ENCODE data around the gene KIF13A.
"Not testable (repeated sequence)": the region's sequence is repeated elsewhere in the genome, so short reads cannot be mapped to it uniquely, and the experiment has no call there.

The KIF13A gene

DNA sequence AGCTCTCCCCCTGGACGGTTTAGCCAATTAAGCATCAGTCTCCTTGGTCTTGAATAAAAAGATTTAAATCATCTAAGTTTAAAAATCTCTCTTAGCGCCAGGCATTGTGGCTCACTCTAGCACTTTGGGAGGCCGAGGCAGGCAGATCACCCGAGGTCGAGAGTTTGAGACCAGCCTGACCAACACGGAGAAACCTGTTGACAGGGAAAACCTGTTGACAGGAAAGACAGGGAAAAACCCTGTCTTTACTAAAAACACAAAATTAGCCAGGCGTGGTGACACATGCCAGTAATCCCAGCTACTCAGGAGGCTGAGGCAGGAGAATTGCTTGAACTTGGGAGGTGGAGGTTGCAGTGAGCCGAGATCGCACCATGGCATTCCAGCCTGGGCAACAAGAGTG lies 97.7 kb downstream of the KIF13A start:
- not testable (repeated sequence) for H3K4me3 ChIP-seq (ENCODE audit: low read length); H3K27me3 ChIP-seq (ENCODE audit: insufficient read depth, low read length); H3K4me1 ChIP-seq (ENCODE audit: insufficient read depth, low read length); H2AFZ ChIP-seq (ENCODE audit: low read depth, low read length)
- Histone ChIP-seq H3K9me3 (ENCODE audit: low read length) (peaks cover 21% of the 10 kb centered on the region), H3K36me3 (ENCODE audit: insufficient read depth, low read length) (peaks cover 13% of the 10 kb centered on the region)

DNA sequence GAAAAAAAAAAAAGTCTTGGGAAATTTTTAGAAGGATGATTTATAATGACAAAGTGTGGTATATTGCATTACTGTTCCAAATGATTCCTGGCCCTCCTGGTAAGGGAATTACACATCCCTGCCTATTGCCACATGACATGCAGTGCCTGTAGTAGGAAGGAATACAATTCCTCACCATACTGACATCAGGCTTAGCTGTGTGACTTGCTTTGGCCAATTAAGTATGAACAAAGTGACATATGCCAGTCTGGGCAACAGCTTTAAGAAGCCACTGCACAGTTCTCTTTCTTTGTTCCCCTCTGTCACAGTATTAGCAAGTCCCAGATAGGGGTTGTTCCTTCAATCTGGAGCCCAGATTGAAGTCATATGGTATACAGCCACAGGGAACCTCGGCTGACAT lies 100.5 kb downstream of the KIF13A start:
- H3K9me3 ChIP-seq (ENCODE audit: low read length), result no peaks in the 10 kb centered on the region
- no peaks in the 10 kb centered on the region for H3K36me3 ChIP-seq (ENCODE audit: insufficient read depth, low read length)
- no peaks in the 10 kb centered on the region for H3K27me3 ChIP-seq (ENCODE audit: insufficient read depth, low read length)
- no peaks in the 10 kb centered on the region for H3K4me1 ChIP-seq (ENCODE audit: insufficient read depth, low read length)
- no peak overlapping the region for H3K4me3 ChIP-seq (ENCODE audit: low read length)
- H2AFZ ChIP-seq (ENCODE audit: low read depth, low read length), result no peak overlapping the region

DNA sequence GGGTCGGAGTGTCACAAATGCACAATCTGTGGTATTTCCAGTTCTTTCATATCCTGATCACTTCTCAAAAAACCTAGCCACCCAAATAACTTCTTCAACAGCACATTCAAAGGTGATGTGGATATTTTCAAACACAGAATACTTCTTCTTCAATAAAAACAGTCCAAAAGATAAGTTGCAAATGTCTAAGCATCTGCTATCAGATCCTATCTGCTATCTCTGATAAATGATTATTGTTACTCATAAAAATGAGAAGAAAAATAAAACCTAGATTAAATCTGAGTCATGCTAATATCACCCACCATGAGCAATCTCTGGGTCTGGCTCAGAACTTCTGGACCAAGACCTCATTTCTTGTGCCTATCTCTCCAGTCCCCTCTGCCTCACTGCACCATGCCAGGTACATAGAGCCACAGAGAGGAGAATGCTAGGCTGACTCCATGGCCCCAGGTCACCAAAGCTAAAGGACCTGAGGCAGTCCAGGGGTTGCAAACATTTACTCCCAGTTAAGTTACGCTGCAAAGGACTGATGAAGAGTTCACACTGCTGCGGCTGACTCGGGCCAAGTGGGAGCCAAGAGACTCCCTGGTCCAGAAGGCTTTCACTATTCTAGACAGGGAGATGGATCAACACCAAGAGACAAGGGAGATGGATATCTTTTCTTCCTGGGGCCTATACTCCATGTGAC lies 101.4 kb downstream of the KIF13A start:
- H3K9me3 ChIP-seq (ENCODE audit: low read length), result no peaks in the 10 kb centered on the region
- no peak overlapping the region for H2AFZ ChIP-seq (ENCODE audit: low read depth, low read length)
- H3K4me1 ChIP-seq (ENCODE audit: insufficient read depth, low read length), result no peaks in the 10 kb centered on the region
- no peaks in the 10 kb centered on the region for H3K27me3 ChIP-seq (ENCODE audit: insufficient read depth, low read length)
- no peaks in the 10 kb centered on the region for H3K36me3 ChIP-seq (ENCODE audit: insufficient read depth, low read length)
- no peak overlapping the region for H3K4me3 ChIP-seq (ENCODE audit: low read length)

DNA sequence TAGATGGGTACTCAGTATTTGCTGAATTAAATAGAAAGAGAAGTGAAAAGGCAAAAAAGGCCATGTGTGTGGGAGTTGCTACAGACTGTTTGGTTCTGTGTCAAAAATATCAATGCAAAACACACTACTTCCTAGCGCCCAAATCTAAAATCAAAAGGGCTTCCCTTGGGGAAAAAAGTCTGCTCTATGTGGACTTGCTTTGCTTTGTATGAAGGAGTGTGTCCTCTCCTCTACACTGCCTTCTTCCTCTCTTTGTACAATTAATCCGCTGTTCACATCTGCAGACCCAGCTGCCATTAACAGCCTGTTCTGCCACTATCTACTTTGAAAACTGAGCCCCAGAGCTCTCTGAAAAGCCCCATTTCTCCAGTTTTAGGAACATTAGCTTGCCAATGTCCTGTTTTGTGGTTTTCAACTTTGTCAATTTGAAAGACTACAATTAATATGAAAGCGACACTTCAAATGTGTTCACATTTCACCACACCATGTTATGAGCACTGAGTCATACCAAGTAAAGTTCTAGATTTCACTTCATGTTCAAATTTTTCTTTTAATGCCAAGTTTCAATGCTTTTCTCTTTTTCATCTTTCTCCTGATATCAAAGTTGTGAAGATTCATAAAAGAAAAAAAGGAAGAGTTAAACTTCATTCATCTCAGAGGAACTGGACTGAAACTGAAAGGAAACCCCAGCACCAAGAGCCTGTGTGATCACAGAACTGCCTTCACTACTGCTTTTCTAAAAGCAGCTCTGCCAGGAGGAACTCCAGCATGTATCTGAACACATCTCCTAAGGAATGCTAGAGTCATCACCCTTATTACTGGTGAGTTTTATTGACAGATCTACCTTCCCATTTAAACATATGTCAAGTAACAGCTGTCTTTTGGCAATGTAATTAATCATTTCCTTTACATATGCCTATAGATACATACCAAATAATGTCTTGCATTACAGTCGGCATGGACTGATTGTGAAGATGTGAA lies 102.6 kb downstream of the KIF13A start:
- Histone ChIP-seq H3K27me3 (ENCODE audit: insufficient read depth, low read length) (no peaks in the 10 kb centered on the region), H3K9me3 (ENCODE audit: low read length) (no peaks in the 10 kb centered on the region), H2AFZ (ENCODE audit: low read depth, low read length) (no peak overlapping the region), H3K36me3 (ENCODE audit: insufficient read depth, low read length) (no peaks in the 10 kb centered on the region), H3K4me3 (ENCODE audit: low read length) (no peak overlapping the region), H3K4me1 (ENCODE audit: insufficient read depth, low read length) (no peaks in the 10 kb centered on the region)

DNA sequence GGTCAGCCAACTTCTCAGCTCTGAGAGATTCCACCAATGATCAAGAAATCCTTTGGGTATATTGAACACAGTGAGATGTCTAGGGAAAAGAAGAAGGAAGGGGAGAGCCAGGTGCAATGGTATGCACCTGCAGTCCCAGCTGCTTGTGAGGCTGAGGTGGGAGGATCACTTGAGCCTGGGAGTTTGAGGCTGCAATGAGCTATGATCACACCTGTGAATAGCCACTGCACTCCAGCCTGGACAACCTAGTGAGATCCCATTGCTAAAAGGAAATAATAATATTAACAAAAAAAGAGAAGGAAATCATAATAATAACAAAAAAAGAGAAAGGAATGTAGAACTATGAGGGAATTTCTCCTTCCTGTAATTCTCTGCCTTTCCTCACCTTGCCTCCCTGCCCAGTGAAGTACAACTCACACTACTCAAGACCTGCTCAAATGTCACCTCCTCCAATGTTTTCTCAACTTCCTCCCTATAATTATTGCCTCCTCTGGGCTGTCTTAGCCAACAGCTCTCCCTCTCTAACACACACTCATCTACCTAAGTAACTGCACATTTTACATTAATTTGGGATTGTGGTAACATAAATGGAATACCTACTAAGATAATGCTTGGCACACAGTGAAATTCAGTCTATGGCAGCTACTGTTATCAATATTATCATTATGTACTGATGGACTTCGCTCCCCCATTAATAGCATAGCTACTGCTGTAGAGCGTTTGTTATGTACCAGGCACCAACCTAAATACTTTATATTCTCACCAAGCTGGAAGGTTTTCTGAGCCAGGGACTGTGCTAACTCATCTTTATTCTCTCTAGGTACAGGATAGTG lies 103.6 kb downstream of the KIF13A start:
- no peaks in the 10 kb centered on the region for H3K4me1 ChIP-seq (ENCODE audit: insufficient read depth, low read length)
- no peak overlapping the region for H3K4me3 ChIP-seq (ENCODE audit: low read length)
- no peaks in the 10 kb centered on the region for H3K27me3 ChIP-seq (ENCODE audit: insufficient read depth, low read length)
- H2AFZ ChIP-seq (ENCODE audit: low read depth, low read length), result no peak overlapping the region
- no peaks in the 10 kb centered on the region for H3K9me3 ChIP-seq (ENCODE audit: low read length)
- H3K36me3 ChIP-seq (ENCODE audit: insufficient read depth, low read length), result no peaks in the 10 kb centered on the region

DNA sequence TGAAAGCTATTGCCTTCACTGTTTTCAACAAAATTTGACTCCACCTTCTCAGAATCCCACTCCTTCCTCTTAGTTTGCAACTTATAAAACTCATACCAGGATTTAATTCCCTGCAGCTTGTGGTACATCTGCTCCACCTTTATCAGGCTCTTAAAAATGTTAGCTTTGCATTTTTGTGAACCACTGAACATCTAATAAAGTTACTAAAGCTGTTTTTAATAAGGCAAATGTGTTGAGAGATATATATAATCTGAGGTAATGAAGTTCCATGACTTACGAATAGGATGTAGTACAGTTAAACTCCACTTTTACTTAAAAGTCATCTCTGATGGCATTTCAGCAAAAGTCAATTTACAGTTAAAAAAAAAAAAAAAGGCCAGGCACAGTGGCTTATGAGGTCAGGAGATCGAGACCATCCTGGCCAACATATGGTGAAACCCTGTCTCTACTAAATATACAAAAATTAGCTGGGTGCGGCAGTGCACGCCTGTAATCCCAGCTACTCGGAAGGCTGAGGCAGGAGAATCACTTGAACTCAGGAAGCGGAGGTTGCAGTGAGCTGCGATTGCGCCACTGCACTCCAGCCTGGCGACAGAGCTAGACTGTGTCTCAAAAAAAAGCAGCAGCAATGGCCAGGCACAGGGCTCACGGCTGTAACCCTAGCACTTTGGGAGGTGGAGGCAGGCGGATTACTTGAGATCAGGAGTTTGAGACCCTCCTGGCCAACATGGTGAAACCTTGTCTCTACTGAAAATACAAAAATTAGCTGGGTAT lies 106.2 kb downstream of the KIF13A start:
- no peaks in the 10 kb centered on the region for H3K27me3 ChIP-seq (ENCODE audit: insufficient read depth, low read length)
- H3K4me1 ChIP-seq (ENCODE audit: insufficient read depth, low read length), result peaks cover 1% of the 10 kb centered on the region
- no peaks in the 10 kb centered on the region for H3K36me3 ChIP-seq (ENCODE audit: insufficient read depth, low read length)
- H2AFZ ChIP-seq (ENCODE audit: low read depth, low read length), result no peak overlapping the region
- no peaks in the 10 kb centered on the region for H3K9me3 ChIP-seq (ENCODE audit: low read length)
- H3K4me3 ChIP-seq (ENCODE audit: low read length), result no peak overlapping the region

DNA sequence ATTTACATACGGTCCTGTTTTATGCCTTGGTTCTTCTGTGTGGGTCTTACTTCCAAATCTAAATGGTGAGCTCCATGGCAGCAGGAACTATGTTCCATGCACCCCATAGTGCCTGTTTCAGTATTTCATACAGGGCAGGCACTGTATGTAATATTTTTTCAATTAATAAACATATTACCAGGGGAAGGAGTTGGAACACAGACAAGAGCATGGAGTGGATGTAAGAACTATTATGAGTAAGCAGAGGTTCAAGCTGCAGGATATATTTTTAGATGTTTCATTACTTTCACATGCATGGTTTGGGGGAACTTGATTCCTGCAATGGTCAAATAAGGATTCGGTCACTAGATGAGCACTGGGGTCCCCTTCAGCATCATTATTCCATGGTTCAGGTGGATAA lies 108.3 kb downstream of the KIF13A start:
- H3K27me3 ChIP-seq (ENCODE audit: insufficient read depth, low read length), result no peaks in the 10 kb centered on the region
- no peak overlapping the region for H3K4me3 ChIP-seq (ENCODE audit: low read length)
- no peak overlapping the region for H2AFZ ChIP-seq (ENCODE audit: low read depth, low read length)
- H3K4me1 ChIP-seq (ENCODE audit: insufficient read depth, low read length), result peaks cover 3% of the 10 kb centered on the region
- H3K36me3 ChIP-seq (ENCODE audit: insufficient read depth, low read length), result no peaks in the 10 kb centered on the region
- H3K9me3 ChIP-seq (ENCODE audit: low read length), result peaks cover 3% of the 10 kb centered on the region

DNA sequence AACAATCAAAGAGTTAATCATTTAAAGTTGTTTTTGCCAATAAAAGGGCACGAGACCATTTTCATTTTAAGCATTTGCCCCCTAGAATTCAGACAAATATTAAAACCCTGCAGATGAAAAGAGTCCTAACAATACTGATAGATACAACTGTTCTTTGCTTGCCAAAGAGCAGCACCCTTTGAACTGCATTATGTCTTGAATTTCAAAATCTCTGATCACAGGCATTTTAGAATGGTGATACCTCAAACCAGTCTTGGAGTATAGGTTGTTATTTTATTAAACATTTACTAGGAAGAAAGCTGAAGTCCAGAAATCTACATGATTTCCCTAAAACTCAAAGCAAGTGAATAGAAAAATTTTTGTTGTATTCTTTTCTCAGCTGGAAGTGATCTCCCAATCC lies 108.7 kb downstream of the KIF13A start:
- Histone ChIP-seq H3K4me1 (ENCODE audit: insufficient read depth, low read length) (peaks cover 3% of the 10 kb centered on the region), H3K9me3 (ENCODE audit: low read length) (peaks cover 3% of the 10 kb centered on the region), H3K4me3 (ENCODE audit: low read length) (no peak overlapping the region), H3K27me3 (ENCODE audit: insufficient read depth, low read length) (no peaks in the 10 kb centered on the region), H3K36me3 (ENCODE audit: insufficient read depth, low read length) (no peaks in the 10 kb centered on the region), H2AFZ (ENCODE audit: low read depth, low read length) (no peak overlapping the region)

DNA sequence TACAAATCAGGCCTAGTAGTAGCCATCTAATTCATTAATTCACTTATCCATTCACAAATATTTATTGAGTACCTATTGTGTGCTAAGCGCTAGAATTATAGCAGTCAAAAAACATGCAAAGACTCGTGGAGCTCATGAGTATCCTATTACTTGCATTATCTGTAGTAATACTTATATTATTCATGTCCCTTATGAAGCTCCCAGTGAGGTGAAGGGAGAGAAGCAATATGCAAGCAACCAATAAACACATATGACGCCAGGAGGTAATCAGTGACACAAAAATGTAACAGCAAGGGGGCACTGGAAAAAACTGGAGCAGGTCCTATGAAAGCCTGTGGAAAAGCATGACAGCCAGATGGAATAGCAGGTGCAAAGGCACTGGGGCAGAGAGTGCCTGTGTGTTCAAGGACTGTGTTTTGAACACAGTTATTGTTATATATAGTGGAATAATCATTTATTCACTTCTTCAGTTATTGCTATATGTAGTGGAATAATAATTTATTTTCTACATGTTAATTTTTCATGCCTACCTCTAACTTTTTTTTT lies 109.5 kb downstream of the KIF13A start:
- Histone ChIP-seq H3K4me1 (ENCODE audit: insufficient read depth, low read length) (peaks cover 3% of the 10 kb centered on the region), H3K27me3 (ENCODE audit: insufficient read depth, low read length) (no peaks in the 10 kb centered on the region), H3K36me3 (ENCODE audit: insufficient read depth, low read length) (no peaks in the 10 kb centered on the region), H2AFZ (ENCODE audit: low read depth, low read length) (no peak overlapping the region), H3K4me3 (ENCODE audit: low read length) (no peak overlapping the region), H3K9me3 (ENCODE audit: low read length) (peaks cover 3% of the 10 kb centered on the region)

DNA sequence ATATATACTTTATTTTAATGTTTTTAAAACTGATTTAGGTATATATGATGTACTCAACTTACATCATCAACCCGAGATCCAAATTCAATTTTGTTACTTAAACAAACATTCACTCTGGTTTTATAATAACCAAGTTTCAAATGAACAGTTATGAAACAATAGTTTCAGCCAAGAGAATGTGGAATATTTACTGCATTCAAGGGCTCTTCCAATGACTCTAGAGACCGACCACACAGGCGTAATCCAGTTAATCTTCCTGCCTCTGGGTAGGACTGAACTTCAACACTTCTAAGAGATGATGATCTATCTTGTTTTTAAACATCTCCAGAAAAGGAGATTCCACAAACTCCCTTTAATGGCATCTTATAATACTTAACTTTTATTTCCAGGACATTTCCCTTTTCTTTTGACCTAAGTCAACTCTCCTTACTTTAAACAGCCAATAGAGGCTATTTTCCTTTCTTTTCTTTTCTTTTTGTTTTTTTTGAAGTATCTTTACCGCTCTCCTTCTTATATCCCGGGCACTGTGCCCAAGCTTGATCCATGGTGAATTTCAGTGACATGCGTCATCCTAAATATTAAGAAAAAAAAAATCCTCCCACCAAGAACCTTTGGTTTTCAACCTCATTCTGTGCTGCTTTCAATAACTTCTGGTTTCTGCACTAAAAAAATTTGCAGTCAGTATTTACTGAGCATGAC lies 110.1 kb downstream of the KIF13A start:
- Histone ChIP-seq H3K9me3 (ENCODE audit: low read length) (peaks cover 3% of the 10 kb centered on the region), H3K36me3 (ENCODE audit: insufficient read depth, low read length) (no peaks in the 10 kb centered on the region)

DNA sequence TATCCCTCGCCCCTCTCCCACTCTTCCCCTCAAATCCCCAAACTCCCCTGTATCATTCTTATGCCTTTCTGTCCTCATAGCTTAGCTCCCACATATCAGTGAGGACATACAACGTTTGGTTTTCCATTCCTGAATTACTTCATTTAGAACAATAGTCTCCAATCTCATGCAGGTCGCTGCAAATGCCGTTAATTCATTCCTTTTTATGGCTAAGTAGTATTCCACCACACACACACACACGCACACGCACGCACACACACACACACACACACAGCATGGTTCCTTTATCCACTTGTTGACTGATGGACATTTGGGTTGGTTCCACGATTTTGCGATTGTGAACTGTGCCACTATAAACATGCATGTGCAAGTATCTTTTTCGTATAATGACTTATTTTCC lies 112.7 kb downstream of the KIF13A start:
- Histone ChIP-seq H3K9me3 (ENCODE audit: low read length) (peaks cover 3% of the 10 kb centered on the region), H3K4me3 (ENCODE audit: low read length) (no peak overlapping the region), H2AFZ (ENCODE audit: low read depth, low read length) (no peak overlapping the region), H3K36me3 (ENCODE audit: insufficient read depth, low read length) (no peaks in the 10 kb centered on the region), H3K27me3 (ENCODE audit: insufficient read depth, low read length) (no peaks in the 10 kb centered on the region), H3K4me1 (ENCODE audit: insufficient read depth, low read length) (peaks cover 3% of the 10 kb centered on the region)

More for the DNA sequence above, 110.1 kb downstream of the KIF13A start:
- H3K4me3 ChIP-seq (ENCODE audit: low read length), result no peak overlapping the region
- H2AFZ ChIP-seq (ENCODE audit: low read depth, low read length), result no peak overlapping the region
- H3K27me3 ChIP-seq (ENCODE audit: insufficient read depth, low read length), result no peaks in the 10 kb centered on the region
- peaks cover 3% of the 10 kb centered on the region for H3K4me1 ChIP-seq (ENCODE audit: insufficient read depth, low read length)

DNA sequence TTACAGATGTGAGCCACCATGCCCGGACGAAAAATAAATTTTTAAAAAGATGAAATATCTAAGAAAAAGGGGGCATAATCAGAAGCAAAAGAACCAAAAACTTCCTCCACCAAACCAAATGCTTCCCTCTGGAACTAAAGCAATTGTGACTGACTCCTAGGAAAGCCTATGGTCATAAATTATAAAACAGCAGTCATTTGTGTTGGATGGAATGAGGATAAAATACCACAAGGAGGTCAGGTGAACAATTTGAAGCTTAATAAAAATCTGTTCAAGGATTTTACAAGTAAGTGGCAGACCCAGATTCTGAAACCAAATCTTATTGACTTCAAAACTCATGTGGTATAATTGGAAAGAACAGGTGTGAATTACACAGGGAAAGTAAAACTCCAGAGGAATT lies 114.5 kb downstream of the KIF13A start:
- H3K36me3 ChIP-seq (ENCODE audit: insufficient read depth, low read length), result no peaks in the 10 kb centered on the region
- H2AFZ ChIP-seq (ENCODE audit: low read depth, low read length), result no peak overlapping the region
- no peak overlapping the region for H3K4me3 ChIP-seq (ENCODE audit: low read length)
- H3K27me3 ChIP-seq (ENCODE audit: insufficient read depth, low read length), result no peaks in the 10 kb centered on the region
- peaks cover 3% of the 10 kb centered on the region for H3K9me3 ChIP-seq (ENCODE audit: low read length)
- peaks cover 3% of the 10 kb centered on the region for H3K4me1 ChIP-seq (ENCODE audit: insufficient read depth, low read length)
